ENCODE measurements around the gene DENND1B. TPM values are rescaled to one million over a fixed set of nuclear protein-coding genes. Genes with fewer than 3 reads are reported as not detected.

The DENND1B gene
- total and polyA plus RNA-seq, 2 of the 13 experiments (the other 11 are each of a cell fraction or from before 2014, with no cell fraction given), result 2.6 to 5.7 TPM

GRCh38 chr1:197686231-197686630 is 89.0 kb downstream of the DENND1B start (continued):
- TF ChIP-seq ZNF430 (CRISPR knock-in tag; IDR thresholded peaks at IDR 0.05) (no peak), ZBTB46 (CRISPR knock-in tag; IDR thresholded peaks at IDR 0.05; ENCODE audit: borderline replicate concordance) (no peak)

- Histone ChIP-seq H3K36me3 (replicated peaks in 1 of 2; ENCODE audit: control insufficient read depth in 1 of 2, insufficient read depth in 2 of 2, low read length in 2 of 2) (no peaks in the 10 kb centered on the region), H3K9me3 (ENCODE audit: low read length) (peaks cover 11% of the 10 kb centered on the region), H3K4me3 (replicated peaks in 1 of 3; ENCODE audit: insufficient read depth in 1 of 3, low read depth in 2 of 3, low read length in 3 of 3) (no peak overlapping the region), H3K9ac (ENCODE audit: insufficient read depth, low read depth, low read length) (no peak overlapping the region), H2AFZ (ENCODE audit: low read length) (no peak overlapping the region), H3K27me3 (ENCODE audit: control insufficient read depth in 1 of 2, insufficient read depth in 2 of 2, low read length in 2 of 2) (no peaks in the 10 kb centered on the region), H4K20me1 (ENCODE audit: insufficient read depth, low read length) (no peaks in the 10 kb centered on the region), H3K4me2 (ENCODE audit: low read depth, low read length) (no peak overlapping the region), H3K27ac (ENCODE audit: extremely low read length, insufficient read depth, low read length) (no peak overlapping the region), H3K4me1 (ENCODE audit: insufficient read depth, low read length) (no peaks in the 10 kb centered on the region), H3K79me2 (ENCODE audit: insufficient read depth, low read length) (no peaks in the 10 kb centered on the region)
- FAIRE-seq (no peak), DNase-seq (ENCODE audit: low spot score) (no peak), ATAC-seq (no peak)
- in situ Hi-C loops (cut with HindIII; ENCODE audit: extremely low pct_ligation_motif_present, low pct_unique_long_range_greater_than_20kb) (no loop called here), intact Hi-C loops (cut with micrococcal nuclease; ENCODE audit: unreplicated experiment) (no loop called here)
- 94% methylated on average over 1 of the region's 1 CpG for WGBS (ENCODE audit: low lambda C conversion rate)
- ChIA-PET POLR2A (no interaction called here), CTCF (ENCODE audit: low intra/inter-chr PET ratio, low total read pairs) (no interaction called here)
- BruUV-seq (replicated peaks), result no TSS peak
- TF ChIP-seq LCORL (IDR thresholded peaks at IDR 0.05), result no peak
- TF ChIP-seq LCORL (CRISPR knock-in tag; IDR thresholded peaks at IDR 0.05), result no peak
- no peak for TF ChIP-seq NBN (conservative IDR thresholded peaks at IDR 0.05)
- no peak for TF ChIP-seq TEF (CRISPR knock-in tag; IDR thresholded peaks at IDR 0.05)
- TF ChIP-seq LBX2 (CRISPR knock-in tag; IDR thresholded peaks at IDR 0.05; ENCODE audit: borderline replicate concordance), result no peak
- TF ChIP-seq NFATC3 (CRISPR knock-in tag; IDR thresholded peaks at IDR 0.05), result no peak
- TF ChIP-seq NCOA2 (CRISPR knock-in tag; IDR thresholded peaks at IDR 0.05), result no peak
- TF ChIP-seq AGO1 (IDR thresholded peaks at IDR 0.05; ENCODE audit: low read depth, low read length, poor library complexity, severe bottlenecking), result no peak
- TF ChIP-seq ZNF597 (CRISPR knock-in tag; IDR thresholded peaks at IDR 0.05), result no peak
- TF ChIP-seq PBX3 (CRISPR knock-in tag; IDR thresholded peaks at IDR 0.05; ENCODE audit: borderline replicate concordance), result no peak
- no peak for TF ChIP-seq ZNF317 (CRISPR knock-in tag; IDR thresholded peaks at IDR 0.05)
- no peak for TF ChIP-seq MATR3 (CRISPR knock-in tag; IDR thresholded peaks at IDR 0.05)
- TF ChIP-seq ZMYM3 (CRISPR knock-in tag; IDR thresholded peaks at IDR 0.05), result no peak
- no peak for TF ChIP-seq SALL1 (CRISPR knock-in tag; IDR thresholded peaks at IDR 0.05)
- no peak for TF ChIP-seq ZNF264 (CRISPR knock-in tag; IDR thresholded peaks at IDR 0.05)
- no peak for TF ChIP-seq ESRRA (CRISPR knock-in tag; IDR thresholded peaks at IDR 0.05; ENCODE audit: low read depth)
- TF ChIP-seq ELF3 (CRISPR knock-in tag; IDR thresholded peaks at IDR 0.05), result no peak
- no peak for TF ChIP-seq KLF15 (CRISPR knock-in tag; IDR thresholded peaks at IDR 0.05; ENCODE audit: borderline replicate concordance)
- TF ChIP-seq MTF2 (CRISPR knock-in tag; IDR thresholded peaks at IDR 0.05; ENCODE audit: borderline replicate concordance), result no peak
Observed at GRCh38 chr1:197685785-197686184, 89.5 kb downstream of the DENND1B start.
